Eye (tissue), 1 donor: Measurements from ENCODE around the gene TXNL4A.

Experiments
- DNase-seq: peaks from one replicate; pipeline ENCODE4 v3.0.0-alpha.2; 2015

The TXNL4A gene

GRCh38 chr18:79934311-79935097 is 53.9 kb downstream of the TXNL4A start:
- no peak for DNase-seq

DNA sequence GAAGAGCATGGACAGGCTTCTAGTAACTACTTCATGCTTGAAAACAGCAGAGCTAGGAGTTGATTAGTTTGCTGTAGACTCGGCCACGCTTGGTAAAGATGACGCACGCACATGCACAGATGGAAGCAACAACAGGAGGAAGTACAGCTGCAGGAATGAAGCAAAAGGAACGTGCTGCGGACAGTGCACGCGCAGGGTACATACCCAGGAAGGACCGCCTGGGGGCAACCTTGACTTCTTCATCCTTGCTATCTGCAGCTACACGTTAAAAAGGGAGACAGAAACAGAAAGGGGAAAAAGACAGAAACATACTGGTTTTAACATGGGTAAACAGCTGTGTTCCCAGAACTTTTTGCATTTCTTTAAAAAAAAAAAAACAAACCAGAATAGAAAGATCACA is 54.6 kb downstream of the TXNL4A start:
- DNase-seq: no peak

GRCh38 chr18:79932907-79933306 is 55.5 kb downstream of the TXNL4A start:
- DNase-seq: no peak

GRCh38 chr18:79931475-79931874 is 56.9 kb downstream of the TXNL4A start:
- DNase-seq: no peak

- DNase-seq: no peak
Observed at GRCh38 chr18:79930020-79930642, 58.2 kb downstream of the TXNL4A start.

GRCh38 chr18:79928563-79928960 is 59.8 kb downstream of the TXNL4A start:
- DNase-seq: no peak

GRCh38 chr18:79927607-79928562 is 60.5 kb downstream of the TXNL4A start:
- DNase-seq: peak; percentile 43

DNA sequence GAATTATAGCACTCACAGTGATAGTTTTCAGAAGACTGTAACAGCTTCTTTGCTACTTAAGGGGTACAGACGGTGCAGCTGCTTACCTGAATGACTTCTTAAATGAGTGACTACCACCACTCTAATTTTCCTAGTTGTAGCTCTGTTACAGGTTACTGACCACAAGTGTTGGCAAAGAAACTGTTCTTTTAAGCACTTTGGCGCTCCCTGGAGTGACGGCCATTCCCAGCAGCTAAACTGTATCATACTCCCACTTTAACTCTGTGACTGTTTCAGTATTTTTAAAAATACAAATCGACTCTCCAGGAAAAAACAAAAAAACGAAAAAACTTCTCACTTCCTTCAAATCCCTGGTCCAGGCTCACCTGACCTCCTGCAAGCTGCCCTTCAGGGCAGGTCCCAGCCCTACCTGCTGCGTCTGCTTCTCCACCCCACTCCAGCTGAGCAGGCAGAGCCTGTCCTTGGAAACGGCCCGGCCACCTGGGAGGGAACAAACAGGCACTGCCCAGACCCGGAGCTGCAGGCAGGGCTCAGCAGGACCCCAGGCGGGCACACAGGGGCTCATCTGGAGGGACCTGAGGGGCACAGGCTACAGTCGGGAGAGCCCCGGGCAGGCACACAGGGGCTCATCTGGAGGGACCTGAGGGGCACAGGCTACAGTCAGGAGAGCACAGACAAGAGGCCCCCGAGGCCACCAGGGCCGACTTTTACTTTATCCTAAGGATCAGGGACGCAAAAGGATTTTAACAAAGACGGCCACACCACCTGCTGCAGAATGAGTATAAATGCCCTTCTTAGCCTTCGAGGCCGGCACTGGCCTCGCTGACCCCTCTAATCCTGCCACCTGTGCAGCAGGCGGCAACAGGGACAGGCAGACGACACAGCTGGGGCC is 61.4 kb downstream of the TXNL4A start:
- DNase-seq: no peak

DNA sequence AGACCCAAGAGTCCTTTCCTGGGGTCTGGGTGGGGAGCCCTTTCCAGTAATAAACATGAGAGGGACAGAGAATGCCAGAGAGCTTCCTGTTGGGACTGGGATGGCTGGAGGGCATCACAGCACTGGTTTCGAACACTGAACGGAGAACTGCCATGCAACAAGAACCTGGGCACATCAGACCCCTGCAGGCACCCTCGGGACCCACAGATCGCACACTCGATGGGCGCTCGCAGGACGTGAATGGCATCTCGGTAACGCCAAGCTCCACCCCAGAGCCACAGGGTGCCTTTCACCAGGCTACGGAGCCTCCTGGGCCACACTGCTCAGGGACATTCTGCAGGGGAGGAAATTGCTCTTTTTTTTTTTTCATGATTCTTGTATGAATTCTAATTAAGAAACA is 62.1 kb downstream of the TXNL4A start:
- DNase-seq: no peak

DNA sequence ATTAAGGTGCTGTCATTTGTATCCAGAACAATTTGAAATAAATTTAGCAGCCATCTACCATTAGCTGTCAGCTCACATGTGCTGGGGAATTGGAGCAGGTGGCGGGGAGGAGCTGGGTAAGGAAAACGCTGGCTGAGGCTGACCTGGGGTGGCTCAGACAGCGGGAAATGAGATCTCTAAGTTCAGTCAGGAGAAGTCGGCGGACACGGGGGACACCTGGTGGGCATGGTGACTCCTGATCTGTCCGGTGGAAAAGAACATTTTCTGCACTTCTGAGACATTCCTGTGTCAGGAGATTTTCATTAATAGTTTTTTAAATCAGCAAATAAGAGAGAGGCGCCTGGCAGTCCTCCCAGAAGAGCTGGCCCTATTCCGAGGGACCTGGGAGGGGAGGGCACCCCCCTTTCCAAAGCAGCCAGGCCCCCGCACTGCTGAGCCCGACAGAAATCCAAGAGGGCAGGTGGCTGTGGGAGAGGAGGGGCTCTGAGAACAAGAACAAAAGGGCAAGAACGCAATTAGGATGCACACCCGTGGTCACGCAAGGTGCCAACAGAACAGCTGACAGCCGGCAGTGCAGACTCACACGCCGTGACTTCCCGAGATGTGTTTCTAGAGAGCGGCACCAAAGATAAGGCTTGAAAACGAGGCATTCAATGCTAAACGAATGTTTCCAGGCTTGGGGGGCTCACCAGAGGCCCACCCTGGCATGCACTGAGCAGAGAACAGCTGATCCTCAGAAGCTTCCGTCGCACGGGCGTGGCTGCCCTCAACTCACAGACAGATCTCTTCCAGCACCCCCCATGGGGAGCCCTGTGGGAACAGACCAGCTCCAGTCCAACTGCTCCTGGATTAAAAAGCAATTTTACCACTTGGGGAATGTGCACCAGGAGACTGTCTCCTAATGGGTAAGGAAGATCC is 63.3 kb downstream of the TXNL4A start:
- DNase-seq: peak; percentile 63

DNA sequence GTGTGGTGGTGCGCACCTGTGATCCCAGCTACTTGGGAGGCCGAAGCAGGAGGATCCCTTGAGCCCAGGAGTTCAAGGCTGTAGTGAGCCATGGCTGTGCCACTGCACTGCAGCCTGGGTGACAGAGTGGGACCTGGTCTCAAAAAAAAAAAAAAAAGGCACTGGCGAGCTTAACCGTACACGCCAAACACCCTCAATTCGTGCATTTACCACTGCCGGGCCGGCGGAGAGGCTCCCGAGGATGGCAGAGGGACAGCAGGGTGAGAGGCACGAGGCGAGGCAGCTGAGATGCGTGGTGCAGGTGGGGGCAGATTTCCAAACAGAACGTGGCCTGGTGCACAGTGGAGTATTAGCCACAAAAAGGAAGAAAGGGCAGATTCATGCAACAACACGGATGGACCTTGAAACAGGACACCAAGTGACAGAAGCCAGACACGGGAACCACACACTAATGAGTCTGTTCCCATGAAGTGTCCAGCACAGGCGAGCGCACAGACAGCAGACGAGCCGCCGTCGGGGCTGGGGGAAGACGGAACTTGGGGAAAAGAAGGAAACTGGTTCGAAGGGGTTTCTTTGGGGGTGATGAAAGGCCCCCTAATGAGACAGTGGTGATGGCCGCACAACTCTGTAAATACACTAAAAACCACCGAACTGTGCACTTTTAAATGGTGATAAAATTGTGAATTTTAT is 64.3 kb downstream of the TXNL4A start:
- no peak for DNase-seq

DNA sequence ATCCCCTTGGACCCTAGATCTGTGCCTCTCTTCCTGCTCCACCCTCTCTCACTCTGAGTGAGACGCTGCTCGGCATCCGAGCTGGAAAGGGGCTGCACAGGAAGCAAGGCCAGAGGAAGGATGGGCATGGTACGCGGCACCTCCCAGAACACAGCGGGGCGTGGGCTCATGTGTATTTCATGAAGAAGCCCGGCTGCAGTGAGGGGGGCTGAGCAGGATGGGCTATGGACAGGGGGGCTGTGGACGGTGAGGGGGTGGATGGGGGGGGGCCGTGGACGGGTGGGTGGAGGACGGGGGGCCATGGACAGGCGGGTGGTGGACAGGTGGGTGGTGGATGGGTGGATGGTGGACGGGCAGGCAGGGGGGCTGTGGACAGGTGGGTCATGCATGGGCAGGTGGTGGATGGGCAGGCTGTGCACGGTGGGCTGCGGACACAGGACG is 65.4 kb downstream of the TXNL4A start:
- no peak for DNase-seq

DNA sequence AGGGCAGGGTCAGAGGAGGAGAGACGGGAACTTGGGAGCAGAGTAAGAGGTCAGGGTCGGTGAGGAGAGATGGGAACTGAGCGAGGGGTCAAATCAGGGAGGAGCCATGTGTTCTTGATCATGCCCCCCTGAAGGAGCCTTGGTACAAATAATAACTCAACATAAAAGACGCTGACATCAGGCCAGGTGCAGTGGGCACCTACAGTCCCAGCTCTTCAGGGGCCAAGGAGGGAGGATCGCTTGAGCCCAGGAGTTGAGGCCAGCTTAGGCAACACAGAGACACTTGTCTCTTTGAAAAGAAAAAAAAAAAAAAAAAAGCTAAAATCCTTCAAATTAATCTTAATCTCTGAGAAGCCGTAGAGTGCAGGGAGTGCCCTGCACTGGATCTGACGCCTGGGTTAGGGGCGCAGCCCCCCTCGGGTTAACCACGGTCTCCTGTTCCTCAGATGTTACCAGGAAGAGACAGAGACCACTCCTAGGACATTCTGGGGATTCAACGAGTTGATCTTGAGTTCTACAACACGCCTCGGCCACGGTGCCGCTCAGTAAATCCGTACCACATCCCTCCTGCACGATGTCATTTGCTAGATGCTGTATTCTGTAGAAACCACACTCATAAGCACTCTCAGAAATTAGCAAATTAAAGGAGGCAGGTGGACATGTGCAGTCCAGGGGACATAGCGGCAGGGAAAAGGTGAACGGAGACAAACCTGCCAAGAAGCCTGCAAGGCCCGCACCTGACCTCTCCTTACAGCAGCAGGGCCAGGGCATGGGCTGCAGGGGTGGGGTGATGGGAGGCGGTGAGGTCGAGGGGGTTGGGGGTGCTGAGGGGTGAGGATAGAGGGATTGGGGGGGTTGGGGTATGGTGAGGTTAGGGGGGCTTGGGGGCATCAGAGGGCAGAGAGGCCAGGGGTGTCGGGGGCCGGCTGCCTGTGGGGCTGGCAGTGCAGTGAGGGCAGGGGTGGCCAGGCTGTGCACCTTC is 66.1 kb downstream of the TXNL4A start:
- DNase-seq: no peak
